Activated T-cell treated with anti-CD3 and anti-CD28 coated beads, Interleukin-2, amount 50 U/mL, for 4 hours (primary cell): ENCODE data around the gene RAB3C. TPM values are rescaled to one million over a fixed set of nuclear protein-coding genes. Genes with fewer than 3 reads are reported as not detected.

Source experiments
- ATAC-seq, 2 donors: fragments of 200-7000 bp; cut with Tn5 transposase; one replicate each; pipeline ENCODE4 v1.10.0; 2021
- DNase-seq: peaks from one replicate; pipeline ENCODE4 v3.0.0-alpha.2; 2020
- H3K27me3 Mint-ChIP-seq: one replicate; pipeline ENCODE4 v1.8.0; 2021; ENCODE audit warnings: low read depth, mixed read lengths
- H3K36me3 Mint-ChIP-seq: one replicate; pipeline ENCODE4 v1.8.0; 2022; ENCODE audit warnings: mixed read lengths; ENCODE audit not compliant: insufficient read depth
- H3K4me1 Mint-ChIP-seq: one replicate; pipeline ENCODE4 v1.8.0; 2021; ENCODE audit warnings: low read depth, mixed read lengths
- H3K4me3 Mint-ChIP-seq: one replicate; pipeline ENCODE4 v1.8.0; 2021; ENCODE audit warnings: mild to moderate bottlenecking, moderate library complexity, mixed read lengths
- H3K9me3 Mint-ChIP-seq: one replicate; pipeline ENCODE4 v1.8.0; 2021; ENCODE audit warnings: mixed read lengths
- total RNA-seq, 3 donors: library from RNA; stranded (reverse); gene quantifications; one replicate each; pipeline ENCODE4 v1.2.1, GENCODE V29; 2021

Gene RAB3C
- total RNA-seq, 3 donors from 2014 or later, result not detected

DNA sequence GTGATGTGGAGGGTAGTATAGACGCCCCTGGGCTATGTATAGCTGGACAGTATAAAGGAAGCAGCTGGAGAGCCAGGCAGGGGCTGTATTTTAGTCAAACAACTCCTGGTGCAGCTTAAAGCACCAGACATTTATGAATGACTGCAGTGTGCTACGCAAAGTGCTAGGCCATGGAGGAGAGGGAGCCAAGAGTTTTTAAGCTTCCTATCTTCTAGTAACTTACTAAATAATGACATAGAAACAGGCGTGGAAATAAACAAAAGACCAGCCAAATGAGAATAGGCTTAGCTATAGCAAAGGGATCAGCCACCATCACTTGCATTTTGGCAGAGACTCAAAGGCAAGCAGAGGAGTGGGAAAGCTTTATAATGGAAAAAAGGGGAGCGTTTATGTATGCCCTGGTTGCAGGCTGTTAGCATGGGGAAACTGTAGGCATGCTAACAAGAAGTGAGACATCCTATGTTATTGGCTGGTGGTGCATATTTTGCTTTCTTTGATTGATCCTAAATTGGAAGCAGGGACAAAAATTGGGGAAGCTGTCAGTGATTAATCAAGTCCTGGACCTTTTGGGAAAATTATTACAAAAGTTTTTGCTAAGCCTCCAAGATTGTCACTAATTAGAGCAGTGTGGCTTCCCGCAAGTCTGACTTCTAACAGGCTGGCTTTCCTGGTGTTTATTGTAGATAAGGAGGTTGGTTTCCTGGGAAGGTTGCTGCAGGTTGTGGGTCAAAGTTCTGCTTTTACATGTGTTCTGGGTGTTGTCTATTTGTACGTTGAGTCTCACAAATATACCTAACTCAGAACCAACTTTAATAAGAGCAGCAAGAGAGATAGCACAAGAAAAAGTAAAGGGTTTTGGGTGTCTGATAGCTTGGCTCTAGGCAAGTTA is 46.6 kb downstream of the RAB3C start:
- Mint-ChIP-seq H3K4me1 (no peaks in the 10 kb centered on the region), H3K27me3 (peaks cover under 1% of the 10 kb centered on the region), H3K9me3 (no peaks in the 10 kb centered on the region), H3K4me3 (no peak overlapping the region), H3K36me3 (no peaks in the 10 kb centered on the region)
- ATAC-seq (no peak), DNase-seq (no peak)

GRCh38 chr5:58631895-58632294 is 49.0 kb downstream of the RAB3C start:
- Mint-ChIP-seq H3K4me1 (no peaks in the 10 kb centered on the region), H3K27me3 (peaks cover 1% of the 10 kb centered on the region), H3K9me3 (no peaks in the 10 kb centered on the region), H3K36me3 (no peaks in the 10 kb centered on the region), H3K4me3 (no peak overlapping the region)
- ATAC-seq (no peak), DNase-seq (no peak)

DNA sequence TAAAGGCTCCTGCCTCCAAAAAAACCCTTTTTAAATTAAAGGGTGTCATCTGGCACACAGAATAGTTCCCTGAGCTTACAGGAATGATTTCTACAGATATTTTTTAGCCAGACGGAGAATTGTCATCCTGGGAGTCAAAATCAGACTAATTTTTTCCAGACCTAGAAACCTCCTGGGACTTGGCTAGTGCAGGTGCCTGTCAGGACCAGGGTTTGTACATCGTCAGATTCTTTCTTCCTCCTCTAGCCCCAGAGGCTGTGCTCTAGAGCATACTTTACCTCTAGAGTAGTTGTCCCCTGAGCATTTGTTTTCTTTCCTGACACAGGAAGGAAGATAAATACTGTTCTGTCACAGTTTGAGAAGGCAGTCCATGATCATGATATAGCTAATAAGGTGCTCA is 52.5 kb downstream of the RAB3C start:
- Mint-ChIP-seq H3K36me3 (no peaks in the 10 kb centered on the region), H3K9me3 (no peaks in the 10 kb centered on the region), H3K27me3 (peaks cover 1% of the 10 kb centered on the region), H3K4me1 (no peaks in the 10 kb centered on the region), H3K4me3 (no peak overlapping the region)
- ATAC-seq, result no peak
- DNase-seq, result no peak

DNA sequence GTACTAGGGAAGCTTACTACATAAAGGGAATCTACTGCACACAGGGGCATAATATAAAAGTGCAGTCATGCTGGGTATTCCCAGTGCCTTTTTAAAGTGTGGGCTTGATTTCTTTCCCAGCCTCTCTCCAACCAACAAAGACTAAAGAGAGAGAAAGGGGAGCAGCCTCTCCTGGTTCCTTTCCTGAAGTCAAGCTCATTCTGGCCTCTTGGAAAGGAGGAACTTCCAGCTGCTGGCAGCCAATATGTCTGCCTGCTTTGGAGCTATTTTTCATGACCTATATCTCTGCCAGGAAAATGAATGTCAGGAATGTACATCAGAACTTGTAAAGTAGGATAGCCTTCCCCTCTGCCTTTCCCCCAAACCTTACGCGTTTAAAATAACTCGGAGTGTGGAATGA is 57.1 kb downstream of the RAB3C start:
- Mint-ChIP-seq H3K9me3 (no peaks in the 10 kb centered on the region), H3K27me3 (no peaks in the 10 kb centered on the region), H3K4me1 (no peaks in the 10 kb centered on the region), H3K36me3 (no peaks in the 10 kb centered on the region), H3K4me3 (no peak overlapping the region)
- ATAC-seq, result no peak
- no peak for DNase-seq

DNA sequence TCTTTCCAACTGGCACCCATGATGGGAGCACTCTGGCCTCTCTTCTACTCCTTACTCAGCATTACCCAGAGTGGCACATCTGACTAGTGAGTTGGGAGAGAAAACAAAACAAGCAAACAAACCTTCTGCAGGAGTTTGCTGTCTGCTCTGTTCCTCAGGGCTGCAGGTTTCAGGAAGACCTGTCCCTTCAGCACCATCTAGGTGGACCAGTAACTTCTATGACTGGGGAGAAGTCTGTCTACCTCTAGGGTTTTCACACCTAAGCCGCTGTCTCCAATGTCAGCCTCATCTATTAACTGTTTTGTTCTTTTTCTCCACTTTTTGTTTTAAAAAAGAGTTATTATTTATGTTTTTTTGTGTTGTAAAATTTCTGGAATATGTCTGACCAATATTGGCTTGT is 58.7 kb downstream of the RAB3C start:
- Mint-ChIP-seq H3K27me3 (no peaks in the 10 kb centered on the region), H3K36me3 (no peaks in the 10 kb centered on the region), H3K4me3 (no peak overlapping the region), H3K4me1 (no peaks in the 10 kb centered on the region), H3K9me3 (no peaks in the 10 kb centered on the region)
- DNase-seq, result no peak
- ATAC-seq, result no peak

DNA sequence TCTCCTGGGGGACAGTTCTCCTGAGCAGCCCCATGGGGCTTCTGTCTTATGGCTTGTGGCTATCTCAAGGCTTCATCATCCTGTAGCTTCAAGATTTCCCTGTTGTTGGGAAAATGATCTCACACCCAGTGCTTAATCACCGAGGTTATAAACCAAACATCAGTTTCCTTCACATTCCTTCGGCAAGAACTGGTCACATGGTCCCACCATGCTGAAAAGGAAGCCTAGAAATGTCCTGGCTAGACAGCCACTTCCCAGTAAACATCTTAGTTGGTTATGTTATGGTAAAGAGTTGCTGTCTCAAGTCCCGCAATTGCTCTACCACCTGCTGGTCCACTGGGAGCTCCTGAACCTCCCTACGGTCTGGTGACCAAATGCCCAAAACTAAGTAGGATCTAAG is 66.0 kb downstream of the RAB3C start:
- H3K4me3 Mint-ChIP-seq, result no peak overlapping the region
- no peaks in the 10 kb centered on the region for H3K9me3 Mint-ChIP-seq
- DNase-seq, result no peak
- no peaks in the 10 kb centered on the region for H3K4me1 Mint-ChIP-seq
- H3K27me3 Mint-ChIP-seq, result no peaks in the 10 kb centered on the region
- H3K36me3 Mint-ChIP-seq, result no peaks in the 10 kb centered on the region
- no peak for ATAC-seq

DNA sequence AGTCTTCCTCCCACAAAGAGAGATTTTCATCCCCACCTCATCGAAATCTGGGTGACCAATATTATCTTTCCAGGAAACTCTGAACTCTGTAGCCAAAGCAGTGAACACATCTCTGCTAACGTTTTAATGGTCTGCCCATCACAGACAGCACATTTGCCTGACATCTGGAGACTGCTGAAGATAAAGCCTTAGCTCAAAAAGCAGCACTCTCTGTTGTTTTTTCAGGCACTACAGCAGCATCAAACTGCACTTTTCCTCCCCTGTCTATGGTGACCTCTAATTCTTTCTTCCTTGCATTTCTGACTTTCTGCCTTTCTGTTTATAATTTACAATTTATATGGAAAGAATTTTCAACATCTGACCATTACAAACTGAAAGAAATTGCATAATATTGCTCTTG is 66.8 kb downstream of the RAB3C start:
- ATAC-seq (no peak), DNase-seq (no peak)
- no peaks in the 10 kb centered on the region for H3K27me3 Mint-ChIP-seq
- H3K4me3 Mint-ChIP-seq, result no peak overlapping the region
- no peaks in the 10 kb centered on the region for H3K9me3 Mint-ChIP-seq
- H3K36me3 Mint-ChIP-seq, result no peaks in the 10 kb centered on the region
- no peaks in the 10 kb centered on the region for H3K4me1 Mint-ChIP-seq

- Mint-ChIP-seq H3K4me1 (no peaks in the 10 kb centered on the region), H3K9me3 (no peaks in the 10 kb centered on the region), H3K36me3 (no peaks in the 10 kb centered on the region), H3K27me3 (no peaks in the 10 kb centered on the region), H3K4me3 (no peak overlapping the region)
- DNase-seq, result no peak
- no peak for ATAC-seq
Observed at GRCh38 chr5:58653521-58653920, 70.6 kb downstream of the RAB3C start.

- Mint-ChIP-seq H3K9me3 (peaks cover 4% of the 10 kb centered on the region), H3K27me3 (no peaks in the 10 kb centered on the region), H3K4me3 (no peak overlapping the region), H3K4me1 (no peaks in the 10 kb centered on the region), H3K36me3 (no peaks in the 10 kb centered on the region)
- DNase-seq (no peak), ATAC-seq (no peak)
Observed at GRCh38 chr5:58666141-58666540, 83.3 kb downstream of the RAB3C start.

- Mint-ChIP-seq H3K9me3 (peaks cover 4% of the 10 kb centered on the region), H3K4me3 (no peak overlapping the region)
Observed at GRCh38 chr5:58666598-58667581, 84.0 kb downstream of the RAB3C start.

DNA sequence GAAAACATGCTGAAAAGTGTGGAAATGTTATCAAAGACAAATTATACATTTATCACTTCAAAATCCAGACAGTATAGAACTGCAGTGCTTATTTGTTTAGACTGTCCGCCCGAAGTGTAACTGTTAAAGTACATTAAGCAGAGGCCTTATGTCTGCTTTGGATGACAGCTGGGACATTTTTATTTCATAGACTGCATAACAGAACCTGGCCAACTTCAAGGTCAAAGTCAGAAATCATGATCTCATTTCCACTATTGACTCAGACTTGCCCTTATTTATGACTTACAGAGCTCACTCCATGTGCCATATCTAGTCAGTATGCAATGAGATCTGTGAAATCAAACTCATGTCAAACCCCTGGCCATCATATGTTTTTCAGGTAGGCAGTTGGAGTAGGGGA is 87.7 kb downstream of the RAB3C start:
- Mint-ChIP-seq H3K27me3 (no peaks in the 10 kb centered on the region), H3K36me3 (no peaks in the 10 kb centered on the region), H3K4me1 (no peaks in the 10 kb centered on the region), H3K9me3 (peaks cover 4% of the 10 kb centered on the region), H3K4me3 (no peak overlapping the region)
- DNase-seq (no peak), ATAC-seq (no peak)

More at GRCh38 chr5:58666598-58667581, 84.0 kb downstream of the RAB3C start:
- Mint-ChIP-seq H3K27me3 (no peaks in the 10 kb centered on the region), H3K4me1 (no peaks in the 10 kb centered on the region), H3K36me3 (no peaks in the 10 kb centered on the region)
- DNase-seq (no peak), ATAC-seq (no peak)

- ATAC-seq, result no peak
- peaks cover 4% of the 10 kb centered on the region for H3K9me3 Mint-ChIP-seq
- no peak overlapping the region for H3K4me3 Mint-ChIP-seq
- no peak for DNase-seq
- no peaks in the 10 kb centered on the region for H3K4me1 Mint-ChIP-seq
- no peaks in the 10 kb centered on the region for H3K36me3 Mint-ChIP-seq
- H3K27me3 Mint-ChIP-seq, result no peaks in the 10 kb centered on the region
Observed at GRCh38 chr5:58671155-58671554, 88.3 kb downstream of the RAB3C start.

GRCh38 chr5:58672521-58672920 is 89.6 kb downstream of the RAB3C start:
- no peak overlapping the region for H3K4me3 Mint-ChIP-seq
- H3K4me1 Mint-ChIP-seq, result no peaks in the 10 kb centered on the region
- peaks cover 4% of the 10 kb centered on the region for H3K9me3 Mint-ChIP-seq
- no peak for ATAC-seq
- DNase-seq, result no peak
- no peaks in the 10 kb centered on the region for H3K36me3 Mint-ChIP-seq
- no peaks in the 10 kb centered on the region for H3K27me3 Mint-ChIP-seq

GRCh38 chr5:58674070-58674469 is 91.2 kb downstream of the RAB3C start:
- H3K27me3 Mint-ChIP-seq, result no peaks in the 10 kb centered on the region
- DNase-seq, result no peak
- no peak for ATAC-seq
- no peak overlapping the region for H3K4me3 Mint-ChIP-seq
- peaks cover 4% of the 10 kb centered on the region for H3K9me3 Mint-ChIP-seq
- H3K36me3 Mint-ChIP-seq, result no peaks in the 10 kb centered on the region
- H3K4me1 Mint-ChIP-seq, result no peaks in the 10 kb centered on the region
